Stomach smooth muscle (tissue), 2 donors: ENCODE results near the gene TRMT1.

Experiments
- H3K27ac ChIP-seq: one replicate; pipeline ENCODE4 v1.7.0; 2013; ENCODE audit warnings: mild to moderate bottlenecking, low read length, inconsistent platforms
- H3K27me3 ChIP-seq, 2 donors: one replicate each; pipeline ENCODE4 v1.7.0; 2013; ENCODE audit warnings: low read length in 2 of 2; ENCODE audit not compliant: insufficient read depth in 2 of 2, control insufficient read depth in 1 of 2
- H3K36me3 ChIP-seq, 2 donors: one replicate each; pipeline ENCODE4 v1.7.0; 2013; ENCODE audit warnings: low read length in 2 of 2; ENCODE audit not compliant: control insufficient read depth in 2 of 2, insufficient read depth in 2 of 2
- H3K4me1 ChIP-seq: one replicate; pipeline ENCODE4 v1.7.0; 2013; ENCODE audit warnings: low read length; ENCODE audit not compliant: control insufficient read depth, insufficient read depth
- H3K4me3 ChIP-seq, 2 donors: one replicate each; pipeline ENCODE4 v1.7.0; 2013; ENCODE audit warnings: low read length in 2 of 2
- H3K9ac ChIP-seq, 2 donors: one replicate each; pipeline ENCODE4 v1.7.0; 2013; ENCODE audit warnings: low read length in 2 of 2, mild to moderate bottlenecking in 1 of 2
- H3K9me3 ChIP-seq, 2 donors: one replicate each; pipeline ENCODE4 v1.7.0; 2013; ENCODE audit warnings: low read length in 2 of 2; ENCODE audit not compliant: control insufficient read depth in 2 of 2
- donor health status: healthy.
- donor health status: Pancreatic carcinoma.

Gene TRMT1

GRCh38 chr19:13121551-13122274 lies 5.2 kb upstream of the TRMT1 start:
- no peak overlapping the region for H3K4me3 ChIP-seq
- H3K27me3 ChIP-seq = no peaks in the 10 kb centered on the region
- peaks cover 31% of the 10 kb centered on the region for H3K4me1 ChIP-seq
- no peak overlapping the region for H3K27ac ChIP-seq
- no peaks in the 10 kb centered on the region for H3K9me3 ChIP-seq
- H3K36me3 ChIP-seq = no peaks in the 10 kb centered on the region
- no peak overlapping the region for H3K9ac ChIP-seq

DNA sequence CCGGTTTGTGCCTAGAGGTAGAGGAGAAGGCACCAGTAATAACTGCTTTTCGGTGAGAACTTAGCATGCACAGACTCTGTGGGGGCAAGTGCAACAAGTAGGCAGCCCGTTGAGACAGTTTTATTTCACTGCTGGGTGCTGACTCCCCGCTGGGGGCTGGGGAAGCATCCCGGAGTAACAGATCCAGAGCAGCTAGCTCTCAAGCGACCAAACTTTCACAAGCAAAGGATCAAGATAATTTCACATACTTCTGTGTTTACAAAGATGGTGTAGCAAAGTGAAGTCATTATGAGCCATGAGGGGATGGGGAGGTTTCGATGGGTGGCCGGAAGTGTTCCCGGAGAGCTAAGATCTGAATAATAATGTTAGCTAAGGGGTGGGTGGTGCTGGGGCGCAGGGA lies 4.3 kb upstream of the TRMT1 start:
- no peaks in the 10 kb centered on the region for H3K27me3 ChIP-seq
- no peaks in the 10 kb centered on the region for H3K9me3 ChIP-seq
- no peaks in the 10 kb centered on the region for H3K36me3 ChIP-seq
- H3K9ac ChIP-seq = no peak overlapping the region
- H3K4me3 ChIP-seq = no peak overlapping the region
- no peak overlapping the region for H3K27ac ChIP-seq
- H3K4me1 ChIP-seq = peaks cover 36% of the 10 kb centered on the region

DNA sequence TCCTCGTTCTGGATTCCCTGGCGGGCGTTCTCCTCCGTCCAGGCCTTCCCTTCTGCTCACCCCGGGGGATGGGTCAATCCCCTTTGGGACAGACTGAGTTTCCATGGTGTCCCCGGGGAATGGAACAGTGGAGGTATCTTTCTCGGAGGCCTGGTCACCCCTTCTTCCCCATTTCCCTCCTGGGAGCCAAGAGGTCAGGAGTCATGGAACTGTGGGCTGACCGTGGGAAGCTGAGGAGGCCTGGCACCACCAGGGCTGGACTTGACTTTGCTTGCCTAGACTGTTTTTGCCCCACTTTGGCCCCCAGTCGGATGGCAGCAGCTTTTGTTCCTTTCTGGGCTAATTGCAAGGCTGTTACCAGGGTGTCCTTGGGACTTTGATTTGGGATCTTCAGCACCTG lies 3.5 kb upstream of the TRMT1 start:
- Histone ChIP-seq H3K9ac (peak overlapping the region; percentile 58 to 73), H3K9me3 (no peaks in the 10 kb centered on the region), H3K4me1 (peaks cover 41% of the 10 kb centered on the region), H3K27ac (no peak overlapping the region), H3K27me3 (no peaks in the 10 kb centered on the region), H3K36me3 (no peaks in the 10 kb centered on the region), H3K4me3 (peak overlapping the region; percentile 25 to 83)

DNA sequence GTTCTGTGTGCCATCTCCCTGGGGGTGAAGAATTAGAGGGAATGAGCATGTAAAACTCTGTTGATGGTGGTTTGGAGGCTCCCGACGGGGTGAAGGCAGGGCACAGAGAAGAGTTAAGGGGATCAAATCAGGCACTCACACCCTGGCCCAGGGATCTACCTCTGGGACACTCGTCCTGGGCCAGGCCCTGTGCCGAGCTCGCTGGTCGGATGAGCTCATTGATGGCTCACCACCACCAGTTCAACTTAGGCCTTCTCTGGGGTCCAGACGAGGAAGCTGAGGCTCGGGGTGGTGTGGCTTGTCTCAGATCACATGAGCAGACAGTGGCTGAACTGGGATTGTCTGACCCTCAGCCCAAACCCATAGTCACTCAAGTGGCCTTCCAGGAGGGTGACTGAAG lies 3.1 kb upstream of the TRMT1 start:
- H3K9ac ChIP-seq = peak overlapping the region; percentile 58 to 73
- H3K4me1 ChIP-seq = peaks cover 41% of the 10 kb centered on the region
- H3K27me3 ChIP-seq = no peaks in the 10 kb centered on the region
- no peak overlapping the region for H3K27ac ChIP-seq
- H3K4me3 ChIP-seq = peak overlapping the region; percentile 52 to 83
- H3K36me3 ChIP-seq = no peaks in the 10 kb centered on the region
- H3K9me3 ChIP-seq = no peaks in the 10 kb centered on the region

DNA sequence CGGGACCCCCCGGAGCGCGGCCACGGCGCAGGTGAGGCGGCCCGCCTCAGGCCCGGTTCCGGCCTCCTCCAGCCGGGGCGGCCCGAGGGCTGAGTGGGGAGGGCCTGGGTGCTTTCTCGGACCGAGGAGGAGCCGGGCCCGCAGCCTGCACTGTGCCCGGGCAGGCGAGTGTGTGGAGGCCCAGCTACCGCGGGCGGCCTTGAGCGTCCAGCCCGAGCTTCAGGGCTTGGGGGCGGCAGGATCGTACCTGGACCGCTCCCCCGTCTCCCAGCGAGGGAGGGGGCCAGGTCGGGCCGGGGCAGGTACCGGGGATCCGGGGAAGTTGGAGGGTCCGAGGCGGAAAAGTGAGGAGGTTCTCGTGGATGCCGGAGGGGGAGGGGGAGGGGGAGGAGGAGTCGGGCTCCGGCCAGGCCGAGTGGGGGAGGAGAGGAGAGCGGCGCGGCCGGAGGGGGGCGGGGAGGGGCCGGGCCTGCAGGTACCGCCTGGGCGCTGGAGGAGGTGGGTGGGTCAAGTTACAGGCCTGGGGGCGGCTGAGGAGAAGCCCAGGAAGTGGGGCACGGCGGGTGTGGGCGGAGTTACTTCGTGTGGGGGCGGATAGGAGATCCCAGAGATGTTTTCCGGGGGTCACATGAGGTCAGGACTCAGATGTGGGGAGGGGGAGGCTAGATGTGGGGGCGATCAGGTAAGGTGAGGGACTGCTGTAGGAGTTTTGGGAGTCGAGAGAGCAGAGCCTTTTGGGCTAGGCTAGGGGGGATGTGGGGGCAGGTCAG lies 2.1 kb upstream of the TRMT1 start:
- peaks cover 41% of the 10 kb centered on the region for H3K4me1 ChIP-seq
- peak overlapping the region; percentile 52 to 83 for H3K4me3 ChIP-seq
- no peak overlapping the region for H3K27ac ChIP-seq
- H3K27me3 ChIP-seq = no peaks in the 10 kb centered on the region
- H3K9ac ChIP-seq = peak overlapping the region; percentile 62 to 73
- no peaks in the 10 kb centered on the region for H3K9me3 ChIP-seq
- no peaks in the 10 kb centered on the region for H3K36me3 ChIP-seq

GRCh38 chr19:13117772-13118423 lies 1.4 kb upstream of the TRMT1 start, which contains the start of gene NACC1:
TSS of gene NACC1 (plus strand) at chr19:13118264. CDS start at chr19:13135208, 16,944 bp downstream.
- no peaks in the 10 kb centered on the region for H3K9me3 ChIP-seq
- H3K4me1 ChIP-seq = peaks cover 41% of the 10 kb centered on the region
- H3K27ac ChIP-seq = peak within 1 kb of the TSS; percentile 69
- peak within 1 kb of the TSS; percentile 98 to 99 for H3K4me3 ChIP-seq
- H3K27me3 ChIP-seq = no peaks in the 10 kb centered on the region
- H3K9ac ChIP-seq = peak within 1 kb of the TSS; percentile 90 to 92
- peaks cover 0 to under 1% of the 10 kb centered on the region in 2 donors for H3K36me3 ChIP-seq

GRCh38 chr19:13117176-13117771 lies 734 bp upstream of the TRMT1 start:
- peak overlapping the region; percentile 90 to 92 for H3K9ac ChIP-seq
- peak overlapping the region; percentile 69 for H3K27ac ChIP-seq
- H3K36me3 ChIP-seq = peaks cover 4 to 7% of the 10 kb centered on the region in 2 donors
- peak overlapping the region; percentile 98 to 99 for H3K4me3 ChIP-seq
- H3K9me3 ChIP-seq = no peaks in the 10 kb centered on the region
- H3K4me1 ChIP-seq = peaks cover 41% of the 10 kb centered on the region
- H3K27me3 ChIP-seq = no peaks in the 10 kb centered on the region

DNA sequence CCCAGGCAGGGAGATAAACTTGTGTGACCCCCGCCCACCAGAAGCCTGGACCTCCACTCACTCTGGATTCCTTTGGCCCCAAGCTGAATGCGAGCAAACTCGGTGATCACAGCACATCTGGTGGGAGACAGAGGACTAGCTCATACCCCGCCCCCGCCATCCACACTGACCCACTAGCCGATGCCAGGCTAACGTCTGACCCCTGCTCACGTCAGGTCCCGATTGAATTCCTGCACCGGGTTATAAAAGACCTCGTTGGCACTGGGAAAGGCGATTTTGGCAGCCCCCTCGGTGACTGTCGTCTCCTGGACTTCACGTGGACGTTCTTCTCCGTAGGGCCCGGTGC lies 631 bp downstream of the TRMT1 start:
- H3K27me3 ChIP-seq = no peaks in the 10 kb centered on the region
- no peaks in the 10 kb centered on the region for H3K9me3 ChIP-seq
- H3K27ac ChIP-seq = peak overlapping the region; percentile 69
- H3K4me3 ChIP-seq = peak overlapping the region; percentile 98 to 99
- peak overlapping the region; percentile 90 to 92 for H3K9ac ChIP-seq
- H3K4me1 ChIP-seq = peaks cover 38% of the 10 kb centered on the region
- H3K36me3 ChIP-seq = peaks cover 4 to 8% of the 10 kb centered on the region in 2 donors

- Histone ChIP-seq H3K27me3 (no peaks in the 10 kb centered on the region), H3K9me3 (no peaks in the 10 kb centered on the region), H3K27ac (no peak overlapping the region), H3K9ac (no peak overlapping the region), H3K4me1 (peaks cover 17% of the 10 kb centered on the region), H3K4me3 (no peak overlapping the region), H3K36me3 (peaks cover 4 to 13% of the 10 kb centered on the region in 2 donors)
These were observed 4.0 kb downstream of the TRMT1 start for GRCh38 chr19:13112555-13112954.

GRCh38 chr19:13110099-13110610 lies 6.4 kb downstream of the TRMT1 start:
- H3K9ac ChIP-seq = no peak overlapping the region
- no peaks in the 10 kb centered on the region for H3K4me1 ChIP-seq
- H3K27ac ChIP-seq = no peak overlapping the region
- no peak overlapping the region for H3K4me3 ChIP-seq
- no peaks in the 10 kb centered on the region for H3K9me3 ChIP-seq
- H3K27me3 ChIP-seq = no peaks in the 10 kb centered on the region
- H3K36me3 ChIP-seq = peaks cover 4 to 13% of the 10 kb centered on the region in 2 donors
